GM23338 (cell line): ENCODE results near the gene GAPT. TPM values are rescaled to one million over a fixed set of nuclear protein-coding genes. Genes with fewer than 3 reads are reported as not detected.

Source experiments
- ATAC-seq: fragments of 200-7000 bp; cut with Tn5 transposase; 3 replicates; pipeline ENCODE4 v1.9.1; 2020
- DNase-seq: peaks from one replicate; pipeline ENCODE4 v3.0.0-alpha.2; 2015; ENCODE audit warnings: low spot score
- H2AFZ ChIP-seq: fragments of 200-600 bp; sonication (generic); 2 replicates; pipeline ENCODE4 v1.8.0; 2016; ENCODE audit warnings: antibody characterized with exemption, mild to moderate bottlenecking, moderate library complexity
- H3F3A ChIP-seq: fragments of 200-600 bp; sonication (generic); replicated peaks from 2 replicates; pipeline ENCODE4 v1.8.0; 2017; ENCODE audit warnings: antibody characterized with exemption, mixed run types, low read depth
- H3K27ac ChIP-seq: fragments of 200-600 bp; sonication (generic); 2 replicates; pipeline ENCODE4 v1.6.1; 2016; ENCODE audit warnings: low read depth
- H3K27me3 ChIP-seq: fragments of 200-600 bp; sonication (generic); 2 replicates; pipeline ENCODE4 v1.8.0; 2016; ENCODE audit warnings: mild to moderate bottlenecking, mixed run types, moderate library complexity; ENCODE audit not compliant: insufficient read depth
- H3K36me3 ChIP-seq: fragments of 200-600 bp; sonication (generic); 2 replicates; pipeline ENCODE4 v1.8.0; 2016; ENCODE audit warnings: mild to moderate bottlenecking; ENCODE audit not compliant: insufficient read depth
- H3K4me1 ChIP-seq: fragments of 200-600 bp; sonication (generic); 2 replicates; pipeline ENCODE4 v1.8.0; 2016; ENCODE audit warnings: mild to moderate bottlenecking, moderate library complexity; ENCODE audit not compliant: insufficient read depth
- H3K4me2 ChIP-seq: fragments of 200-600 bp; sonication (generic); 2 replicates; pipeline ENCODE4 v1.7.1; 2017; ENCODE audit warnings: mixed run types
- H3K4me3 ChIP-seq: fragments of 200-600 bp; sonication (generic); 2 replicates; pipeline ENCODE4 v1.6.1; 2016; ENCODE audit warnings: mixed run types
- H3K79me2 ChIP-seq: fragments of 200-600 bp; sonication (generic); replicated peaks from 2 replicates; pipeline ENCODE4 v1.8.0; 2017; ENCODE audit warnings: mild to moderate bottlenecking; ENCODE audit not compliant: insufficient read depth
- H3K9me2 ChIP-seq: fragments of 200-600 bp; sonication (generic); 2 replicates; pipeline ENCODE4 v1.8.0; 2017; ENCODE audit not compliant: insufficient read depth
- H4K20me1 ChIP-seq: fragments of 200-600 bp; sonication (generic); replicated peaks from 2 replicates; pipeline ENCODE4 v1.8.0; 2017; ENCODE audit warnings: mild to moderate bottlenecking; ENCODE audit not compliant: insufficient read depth
- H3K27ac Mint-ChIP-seq: 2 replicates; pipeline ENCODE4 v1.8.0; 2020; ENCODE audit warnings: inconsistent platforms, mild to moderate bottlenecking, moderate library complexity, mixed read lengths
- H3K27me3 Mint-ChIP-seq: 3 replicates; pipeline ENCODE4 v1.8.0; 2022; ENCODE audit warnings: low read depth, mild to moderate bottlenecking, moderate library complexity, mixed read lengths, inconsistent platforms; ENCODE audit not compliant: insufficient read depth, poor library complexity
- H3K36me3 Mint-ChIP-seq: 3 replicates; pipeline ENCODE4 v1.8.0; 2021; ENCODE audit warnings: low read depth, mild to moderate bottlenecking, inconsistent platforms, moderate library complexity, mixed read lengths
- H3K4me1 Mint-ChIP-seq: 3 replicates; pipeline ENCODE4 v1.8.0; 2020; ENCODE audit warnings: mild to moderate bottlenecking, inconsistent platforms, mixed read lengths
- H3K4me3 Mint-ChIP-seq: 3 replicates; pipeline ENCODE4 v1.8.0; 2021; ENCODE audit warnings: moderate library complexity, mild to moderate bottlenecking, inconsistent platforms, mixed read lengths
- H3K9me3 Mint-ChIP-seq: 3 replicates; pipeline ENCODE4 v1.8.0; 2020; ENCODE audit warnings: moderate library complexity, mild to moderate bottlenecking, inconsistent platforms, mixed read lengths
- CREB1 ChIP-seq: fragments of 250-450 bp; sonication (Bioruptor Pico); IDR thresholded peaks from 2 replicates; pipeline ENCODE4 v1.5.0; 2020; ENCODE audit warnings: low read depth, mild to moderate bottlenecking, moderate library complexity
- EZH2 ChIP-seq: fragments of 200-600 bp; sonication (generic); IDR thresholded peaks from one replicate; pipeline ENCODE4 v1.8.0; 2017; ENCODE audit warnings: antibody characterized with exemption, mild to moderate bottlenecking, low read depth; ENCODE audit not compliant: unreplicated experiment
- EZH2phosphoT487 ChIP-seq: fragments of 200-600 bp; sonication (generic); IDR thresholded peaks from one replicate; pipeline ENCODE4 v1.8.1; 2018; ENCODE audit warnings: antibody characterized with exemption; ENCODE audit not compliant: unreplicated experiment
- JUNB ChIP-seq: IDR thresholded peaks from one replicate; pipeline ENCODE4 v1.6.1; 2016; ENCODE audit warnings: antibody characterized with exemption; ENCODE audit not compliant: unreplicated experiment
- NANOG ChIP-seq: IDR thresholded peaks from 2 replicates; pipeline ENCODE4 v1.6.1; 2016; ENCODE audit warnings: antibody characterized with exemption, borderline replicate concordance
- POLR2AphosphoS5 ChIP-seq: IDR thresholded peaks from 2 replicates; pipeline ENCODE4 v1.6.1; 2016; ENCODE audit warnings: antibody characterized with exemption, low read depth
- STAT1 ChIP-seq: IDR thresholded peaks from one replicate; pipeline ENCODE4 v1.6.1; 2016; ENCODE audit warnings: antibody characterized with exemption; ENCODE audit not compliant: unreplicated experiment
- polyA plus RNA-seq: library from polyadenylated mRNA; unstranded; fragments of >200 nt; fragmentation: Nextera tagmentation; extraction: Ambion mirVana; gene quantifications from 2 replicates; pipeline ENCODE4 v1.2.1, GENCODE V29; 2016
- total RNA-seq: library from RNA; depleted of rRNA; stranded (reverse); fragments of >200 nt; shearing (Covaris generic); gene quantifications from 2 replicates; pipeline ENCODE4 v1.2.3, GENCODE V29; 2014
- TF ChIP-seq, protein P1 (sequence below): fragments of 250-450 bp; sonication (Bioruptor Pico); IDR thresholded peaks from 2 replicates; pipeline ENCODE4 v1.5.0; 2020; ENCODE audit warnings: mild to moderate bottlenecking, moderate library complexity

The GAPT gene
- total and polyA plus RNA-seq, 2 experiments from 2014 or later = not detected

DNA sequence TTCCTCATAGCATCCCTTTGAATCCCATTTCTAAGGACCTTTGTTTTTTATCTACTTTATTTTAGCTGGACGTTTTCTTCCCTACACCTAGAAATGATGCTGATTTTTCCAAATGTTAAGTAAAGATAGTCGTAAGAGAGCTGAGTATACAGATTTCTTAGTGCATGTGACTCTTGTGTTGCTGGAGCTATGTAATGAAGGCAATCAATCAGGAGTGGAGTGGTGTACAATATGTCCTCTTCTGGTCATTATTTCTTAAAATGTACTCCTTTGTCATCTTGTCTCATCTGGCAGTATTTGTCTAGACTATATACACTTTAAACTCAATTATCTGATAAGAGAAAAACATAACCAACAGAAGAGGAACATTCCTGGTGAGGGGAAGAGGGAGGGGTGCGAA, 13.5 kb downstream of the GAPT start:
- DNase-seq = no peak
- H3K4me3 ChIP-seq = no peak overlapping the region
- H3K36me3 Mint-ChIP-seq = no peaks in the 10 kb centered on the region
- H3K27ac ChIP-seq = no peak overlapping the region
- peaks cover 9% of the 10 kb centered on the region for H3K4me1 ChIP-seq
- H4K20me1 ChIP-seq = no peaks in the 10 kb centered on the region
- no peaks in the 10 kb centered on the region for H3F3A ChIP-seq
- no peak for TF ChIP-seq STAT1
- no peak for TF ChIP-seq JUNB
- TF ChIP-seq NANOG = no peak
- TF ChIP-seq EZH2phosphoT487 = no peak
- TF ChIP-seq, protein P1, sequence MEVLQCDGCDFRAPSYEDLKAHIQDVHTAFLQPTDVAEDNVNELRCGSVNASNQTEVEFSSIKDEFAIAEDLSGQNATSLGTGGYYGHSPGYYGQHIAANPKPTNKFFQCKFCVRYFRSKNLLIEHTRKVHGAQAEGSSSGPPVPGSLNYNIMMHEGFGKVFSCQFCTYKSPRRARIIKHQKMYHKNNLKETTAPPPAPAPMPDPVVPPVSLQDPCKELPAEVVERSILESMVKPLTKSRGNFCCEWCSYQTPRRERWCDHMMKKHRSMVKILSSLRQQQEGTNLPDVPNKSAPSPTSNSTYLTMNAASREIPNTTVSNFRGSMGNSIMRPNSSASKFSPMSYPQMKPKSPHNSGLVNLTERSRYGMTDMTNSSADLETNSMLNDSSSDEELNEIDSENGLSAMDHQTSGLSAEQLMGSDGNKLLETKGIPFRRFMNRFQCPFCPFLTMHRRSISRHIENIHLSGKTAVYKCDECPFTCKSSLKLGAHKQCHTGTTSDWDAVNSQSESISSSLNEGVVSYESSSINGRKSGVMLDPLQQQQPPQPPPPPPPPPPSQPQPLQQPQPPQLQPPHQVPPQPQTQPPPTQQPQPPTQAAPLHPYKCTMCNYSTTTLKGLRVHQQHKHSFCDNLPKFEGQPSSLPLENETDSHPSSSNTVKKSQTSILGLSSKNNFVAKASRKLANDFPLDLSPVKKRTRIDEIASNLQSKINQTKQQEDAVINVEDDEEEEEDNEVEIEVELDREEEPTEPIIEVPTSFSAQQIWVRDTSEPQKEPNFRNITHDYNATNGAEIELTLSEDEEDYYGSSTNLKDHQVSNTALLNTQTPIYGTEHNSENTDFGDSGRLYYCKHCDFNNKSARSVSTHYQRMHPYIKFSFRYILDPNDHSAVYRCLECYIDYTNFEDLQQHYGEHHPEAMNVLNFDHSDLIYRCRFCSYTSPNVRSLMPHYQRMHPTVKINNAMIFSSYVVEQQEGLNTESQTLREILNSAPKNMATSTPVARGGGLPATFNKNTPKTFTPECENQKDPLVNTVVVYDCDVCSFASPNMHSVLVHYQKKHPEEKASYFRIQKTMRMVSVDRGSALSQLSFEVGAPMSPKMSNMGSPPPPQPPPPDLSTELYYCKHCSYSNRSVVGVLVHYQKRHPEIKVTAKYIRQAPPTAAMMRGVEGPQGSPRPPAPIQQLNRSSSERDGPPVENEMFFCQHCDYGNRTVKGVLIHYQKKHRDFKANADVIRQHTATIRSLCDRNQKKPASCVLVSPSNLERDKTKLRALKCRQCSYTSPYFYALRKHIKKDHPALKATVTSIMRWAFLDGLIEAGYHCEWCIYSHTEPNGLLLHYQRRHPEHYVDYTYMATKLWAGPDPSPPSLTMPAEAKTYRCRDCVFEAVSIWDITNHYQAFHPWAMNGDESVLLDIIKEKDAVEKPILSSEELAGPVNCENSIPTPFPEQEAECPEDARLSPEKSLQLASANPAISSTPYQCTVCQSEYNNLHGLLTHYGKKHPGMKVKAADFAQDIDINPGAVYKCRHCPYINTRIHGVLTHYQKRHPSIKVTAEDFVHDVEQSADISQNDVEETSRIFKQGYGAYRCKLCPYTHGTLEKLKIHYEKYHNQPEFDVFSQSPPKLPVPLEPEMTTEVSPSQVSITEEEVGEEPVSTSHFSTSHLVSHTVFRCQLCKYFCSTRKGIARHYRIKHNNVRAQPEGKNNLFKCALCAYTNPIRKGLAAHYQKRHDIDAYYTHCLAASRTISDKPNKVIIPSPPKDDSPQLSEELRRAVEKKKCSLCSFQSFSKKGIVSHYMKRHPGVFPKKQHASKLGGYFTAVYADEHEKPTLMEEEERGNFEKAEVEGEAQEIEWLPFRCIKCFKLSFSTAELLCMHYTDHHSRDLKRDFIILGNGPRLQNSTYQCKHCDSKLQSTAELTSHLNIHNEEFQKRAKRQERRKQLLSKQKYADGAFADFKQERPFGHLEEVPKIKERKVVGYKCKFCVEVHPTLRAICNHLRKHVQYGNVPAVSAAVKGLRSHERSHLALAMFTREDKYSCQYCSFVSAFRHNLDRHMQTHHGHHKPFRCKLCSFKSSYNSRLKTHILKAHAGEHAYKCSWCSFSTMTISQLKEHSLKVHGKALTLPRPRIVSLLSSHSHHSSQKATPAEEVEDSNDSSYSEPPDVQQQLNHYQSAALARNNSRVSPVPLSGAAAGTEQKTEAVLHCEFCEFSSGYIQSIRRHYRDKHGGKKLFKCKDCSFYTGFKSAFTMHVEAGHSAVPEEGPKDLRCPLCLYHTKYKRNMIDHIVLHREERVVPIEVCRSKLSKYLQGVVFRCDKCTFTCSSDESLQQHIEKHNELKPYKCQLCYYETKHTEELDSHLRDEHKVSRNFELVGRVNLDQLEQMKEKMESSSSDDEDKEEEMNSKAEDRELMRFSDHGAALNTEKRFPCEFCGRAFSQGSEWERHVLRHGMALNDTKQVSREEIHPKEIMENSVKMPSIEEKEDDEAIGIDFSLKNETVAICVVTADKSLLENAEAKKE = no peak
- no peak for TF ChIP-seq EZH2
- TF ChIP-seq POLR2AphosphoS5 = no peak
- H3K9me2 ChIP-seq = no peaks in the 10 kb centered on the region
- no peak overlapping the region for H3K27ac Mint-ChIP-seq
- no peaks in the 10 kb centered on the region for H3K79me2 ChIP-seq
- H3K36me3 ChIP-seq = no peaks in the 10 kb centered on the region
- no peak overlapping the region for H2AFZ ChIP-seq
- no peaks in the 10 kb centered on the region for H3K27me3 ChIP-seq
- H3K4me3 Mint-ChIP-seq = no peak overlapping the region
- no peak overlapping the region for H3K4me2 ChIP-seq
- peaks cover 2% of the 10 kb centered on the region for H3K27me3 Mint-ChIP-seq
- ATAC-seq = no peak
- H3K4me1 Mint-ChIP-seq = peaks cover 19% of the 10 kb centered on the region
- no peaks in the 10 kb centered on the region for H3K9me3 Mint-ChIP-seq

- Histone ChIP-seq H3K4me1 (peaks cover 4% of the 10 kb centered on the region; the same call in 1 of the 2 replicates), H4K20me1 (no peaks in the 10 kb centered on the region), H3K4me3 (no peak overlapping the region), H3K36me3 (no peaks in the 10 kb centered on the region), H3K9me2 (no peaks in the 10 kb centered on the region; the same call in 1 of the 2 replicates), H3F3A (no peaks in the 10 kb centered on the region), H2AFZ (no peak overlapping the region), H3K27ac (no peak overlapping the region), H3K4me2 (no peak overlapping the region), H3K27me3 (no peaks in the 10 kb centered on the region), H3K79me2 (no peaks in the 10 kb centered on the region)
- Mint-ChIP-seq H3K4me3 (no peak overlapping the region), H3K36me3 (no peaks in the 10 kb centered on the region), H3K27ac (no peak overlapping the region), H3K27me3 (peaks cover 2% of the 10 kb centered on the region), H3K4me1 (peaks cover 16% of the 10 kb centered on the region), H3K9me3 (no peaks in the 10 kb centered on the region)
- DNase-seq = no peak
- no peak for ATAC-seq
- TF ChIP-seq STAT1 = no peak
- TF ChIP-seq CREB1 (CRISPR knock-in tag) = no peak
- TF ChIP-seq POLR2AphosphoS5 = no peak
- TF ChIP-seq, protein P1 = no peak
Observed at GRCh38 chr5:58505502-58505901, 14.3 kb downstream of the GAPT start.
